K562 (cell line): Measurements from ENCODE around the gene PRR29. TPM values are rescaled to one million over a fixed set of nuclear protein-coding genes. Genes with fewer than 3 reads are reported as not detected.
"Not testable (repeated sequence)": the region's sequence is repeated elsewhere in the genome, so short reads cannot be mapped to it uniquely, and the experiment has no call there.

ENCODE experiments used
- ATAC-seq: fragments of 200-7000 bp; cut with Tn5 transposase; 3 replicates; pipeline ENCODE4 v1.9.1; 2020; ENCODE audit warnings: moderate library complexity
- BruUV-seq: library from RNA; stranded (reverse); fragments of 400-500 nt; replicated peaks from 2 replicates; lab custom pipeline; 2021; lab: Mats Ljungman, UMichigan
- CTCF ChIA-PET: fragments of 300-600 bp; formaldehyde crosslinking; extraction: SDS; loops from one replicate; lab custom pipeline; 2021; ENCODE audit warnings: low intra/inter-chr PET ratio; lab: Yijun Ruan, JAX
- POLR2A ChIA-PET: fragments of 300-600, 350-650 bp; sonication (Branson Sonifier 250); formaldehyde crosslinking; extraction: SDS; loops from one replicate; lab custom pipeline; 2021; ENCODE audit warnings: antibody characterized with exemption, inconsistent platforms; lab: Yijun Ruan, JAX
- DNase-seq, 4 experiments: peaks; one replicate each; pipeline versions ENCODE4 v3.0.0 to v3.0.0-alpha.2; 2011 to 2018; ENCODE audit warnings: low spot score in 3 of 4, mixed read lengths in 3 of 4; ENCODE audit errors: extremely low read depth in 1 of 4
- FAIRE-seq: peaks from 2 replicates; lab custom pipeline; 2011; peaks lifted over from hg19 to GRCh38; lab: Jason Lieb, UNC
- H2AFZ ChIP-seq: 2 replicates; pipeline ENCODE4 v1.6.0; 2011; ENCODE audit warnings: low read depth, low read length, control low read depth, inconsistent platforms
- H3K27ac ChIP-seq: fragments of 200-600 bp; 3 replicates; pipeline ENCODE4 v1.8.0; 2011; ENCODE audit warnings: low read depth, mild to moderate bottlenecking, control low read depth, inconsistent platforms, low read length, moderate library complexity, mixed read lengths; ENCODE audit errors: extremely low read depth
- H3K27me3 ChIP-seq, 2 experiments: fragments of 300-600 bp in 1 of 2; 2 replicates in 1 of 2; 3 replicates in 1 of 2; pipeline versions ENCODE4 v1.6.0 to v1.8.0; 2011; ENCODE audit warnings: inconsistent platforms in 2 of 2, low read length in 2 of 2, mild to moderate bottlenecking in 1 of 2, mixed read lengths in 1 of 2, moderate library complexity in 1 of 2; ENCODE audit not compliant: control insufficient read depth in 2 of 2, insufficient read depth in 2 of 2
- H3K36me3 ChIP-seq: fragments of 300-600 bp; 3 replicates; pipeline ENCODE4 v1.8.0; 2011; ENCODE audit warnings: mild to moderate bottlenecking, low read length, inconsistent platforms; ENCODE audit not compliant: control insufficient read depth, insufficient read depth
- H3K4me1 ChIP-seq, 2 experiments: fragments of 200-600 bp in 1 of 2; replicated peaks in 1 of 2; 2 replicates in 1 of 2; 3 replicates in 1 of 2; pipeline versions ENCODE4 v1.5.1 to v1.8.0; 2011; ENCODE audit warnings: inconsistent platforms in 2 of 2, low read length in 2 of 2, mild to moderate bottlenecking in 1 of 2, mixed read lengths in 1 of 2, moderate library complexity in 1 of 2; ENCODE audit not compliant: control insufficient read depth in 2 of 2, insufficient read depth in 2 of 2
- H3K4me2 ChIP-seq: 2 replicates; pipeline ENCODE4 v1.6.1; 2011; ENCODE audit warnings: low read length, control low read depth, inconsistent platforms, mixed read lengths; ENCODE audit not compliant: insufficient read depth
- H3K4me3 ChIP-seq: fragments of 200-600 bp; sonication (generic), shearing (Covaris generic); 2 replicates; pipeline ENCODE4 v1.5.1; 2016; ENCODE audit warnings: control low read depth, inconsistent platforms
- H3K79me2 ChIP-seq: fragments of 200-600 bp; 3 replicates; pipeline ENCODE4 v1.8.0; 2011; ENCODE audit warnings: low read length, inconsistent platforms; ENCODE audit not compliant: control insufficient read depth, insufficient read depth
- H3K9ac ChIP-seq, 2 experiments: 2 replicates each; pipeline versions ENCODE4 v1.6.0 to v1.6.1; 2011; ENCODE audit warnings: low read depth in 2 of 2, low read length in 2 of 2, control low read depth in 1 of 2, inconsistent platforms in 1 of 2, mild to moderate bottlenecking in 1 of 2, mixed read lengths in 1 of 2; ENCODE audit not compliant: insufficient read depth in 1 of 2
- H3K9me1 ChIP-seq: one replicate; pipeline ENCODE4 v1.6.0; 2011; ENCODE audit warnings: inconsistent platforms, mild to moderate bottlenecking, low read length, moderate library complexity; ENCODE audit not compliant: control insufficient read depth, insufficient read depth
- H3K9me3 ChIP-seq: replicated peaks from 2 replicates; pipeline ENCODE4 v1.5.1; 2011; ENCODE audit warnings: low read depth, low read length, inconsistent platforms; ENCODE audit not compliant: control insufficient read depth, insufficient read depth
- H4K20me1 ChIP-seq: replicated peaks from 2 replicates; pipeline ENCODE4 v1.6.1; 2011; ENCODE audit warnings: low read length, inconsistent platforms, mixed read lengths; ENCODE audit not compliant: control insufficient read depth, insufficient read depth
- ZNF431 ChIP-seq: sonication (generic); formaldehyde crosslinking; IDR thresholded peaks from 2 replicates; pipeline ENCODE4 v1.8.0; 2022; ENCODE audit warnings: mild to moderate bottlenecking, missing genetic modification reagents
- ZNF766 ChIP-seq: fragments of 200-800 bp; sonication (Bioruptor generic); conservative IDR thresholded peaks from 2 replicates; pipeline ENCODE4 v1.6.1; 2016; ENCODE audit warnings: missing genetic modification characterization, missing compliant biosample characterization
- WGBS: fragments of 100-300 bp; shearing (Covaris generic); methylation state at CpG from one replicate; pipeline ENCODE4 v1.1.6; 2016; ENCODE audit warnings: low coverage, mixed read lengths; ENCODE audit not compliant: insufficient coverage; ENCODE audit errors: missing lambda C conversion rate; 5-methylcytosine and 5-hydroxymethylcytosine counted together
- in situ Hi-C: fragments of 300-500 bp; cut with MboI; formaldehyde crosslinking; loops from 4 replicates; pipeline ENCODE4 v1.15.0; 2018; ENCODE audit warnings: inconsistent platforms, mixed read lengths
- intact Hi-C: fragments of 100-400 bp; cut with micrococcal nuclease; formaldehyde crosslinking; loops from 2 replicates; pipeline ENCODE4 v1.14.2; 2022
- polyA plus RNA-seq, 8 experiments: library from polyadenylated mRNA; depleted of rRNA in 4 of 8; stranded (reverse) in 5 of 8; unstranded in 3 of 8; fragments of >200 nt; fragmentation: Nextera tagmentation in 2 of 8; fragmentation: Illumina TruSeq in 1 of 8; extraction: Ambion mirVana in 2 of 8; extraction: Trizol in 1 of 8; gene quantifications; 2 replicates each; pipeline versions ENCODE4 v1.2.1 to v1.2.3, GENCODE V29; 2011 to 2014; ENCODE audit warnings: inconsistent platforms in 1 of 8, missing spikeins in 1 of 8
- total RNA-seq, 7 experiments: library from RNA; depleted of rRNA in 6 of 7; stranded (reverse); fragments of >200 nt in 6 of 7; fragmentation: Illumina TruSeq in 2 of 7; extraction: Trizol in 2 of 7; gene quantifications; 2 replicates each; pipeline versions ENCODE4 v1.2.1 to v1.2.3, GENCODE V29; 2011 to 2021; ENCODE audit warnings: low replicate concordance in 1 of 7
- TF ChIP-seq, protein P1 (sequence below): sonication (generic); formaldehyde crosslinking; IDR thresholded peaks from 2 replicates; pipeline ENCODE4 v1.8.1; 2023; ENCODE audit warnings: mild to moderate bottlenecking, missing genetic modification reagents

PRR29 gene
- total and polyA plus RNA-seq, 9 of the 15 experiments (the other 6 are each of a cell fraction or from before 2014, with no cell fraction given), result 0.08 to 0.58 (median 0.15) TPM; not detected in 5

- TF ChIP-seq, protein P1, sequence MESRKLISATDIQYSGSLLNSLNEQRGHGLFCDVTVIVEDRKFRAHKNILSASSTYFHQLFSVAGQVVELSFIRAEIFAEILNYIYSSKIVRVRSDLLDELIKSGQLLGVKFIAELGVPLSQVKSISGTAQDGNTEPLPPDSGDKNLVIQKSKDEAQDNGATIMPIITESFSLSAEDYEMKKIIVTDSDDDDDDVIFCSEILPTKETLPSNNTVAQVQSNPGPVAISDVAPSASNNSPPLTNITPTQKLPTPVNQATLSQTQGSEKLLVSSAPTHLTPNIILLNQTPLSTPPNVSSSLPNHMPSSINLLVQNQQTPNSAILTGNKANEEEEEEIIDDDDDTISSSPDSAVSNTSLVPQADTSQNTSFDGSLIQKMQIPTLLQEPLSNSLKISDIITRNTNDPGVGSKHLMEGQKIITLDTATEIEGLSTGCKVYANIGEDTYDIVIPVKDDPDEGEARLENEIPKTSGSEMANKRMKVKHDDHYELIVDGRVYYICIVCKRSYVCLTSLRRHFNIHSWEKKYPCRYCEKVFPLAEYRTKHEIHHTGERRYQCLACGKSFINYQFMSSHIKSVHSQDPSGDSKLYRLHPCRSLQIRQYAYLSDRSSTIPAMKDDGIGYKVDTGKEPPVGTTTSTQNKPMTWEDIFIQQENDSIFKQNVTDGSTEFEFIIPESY (CRISPR knock-in tag), result no peak
Observed at GRCh38 chr17:63978272-63979200, 19.6 kb upstream of the PRR29 start (continued).

- H3K9me1 ChIP-seq, CTCF ChIA-PET, DNase-seq, H3K36me3 ChIP-seq, H3K79me2 ChIP-seq, H3K27ac ChIP-seq, H4K20me1 ChIP-seq, H2AFZ ChIP-seq, ATAC-seq, FAIRE-seq, H3K9ac ChIP-seq, H3K4me3 ChIP-seq, BruUV-seq, H3K4me2 ChIP-seq, POLR2A ChIA-PET, H3K9me3 ChIP-seq, in situ Hi-C loops, H3K27me3 ChIP-seq, intact Hi-C loops: not testable (repeated sequence)
- TF ChIP-seq ZNF431 (CRISPR knock-in tag) (peak; percentile 95), ZNF766 (CRISPR knock-in tag) (peak; percentile 84)
- 50% methylated on average over 2 of the region's 2 CpGs for WGBS
- peaks cover 7 to 21% of the 10 kb centered on the region in 2 experiments; a peak in 4 of 5 replicates for H3K4me1 ChIP-seq
Observed at GRCh38 chr17:63982641-63983040, 15.5 kb upstream of the PRR29 start.
